Measurements from ENCODE around the gene HOXD8.
A peak's percentile ranks its signal among the peaks of the same experiment; 100 is the strongest.

The HOXD8 gene

GRCh38 chr2:176091329-176092258, 37.9 kb upstream of the HOXD8 start:
- no peak for DNase-seq

GRCh38 chr2:176092270-176093144, 37.0 kb upstream of the HOXD8 start, which contains the start of gene HOXD13:
HOXD13 (plus strand) TSS chr2:176092721; CDS start chr2:176092891, 170 bp downstream.
- no peak for DNase-seq

GRCh38 chr2:176093145-176093897, 36.2 kb upstream of the HOXD8 start:
- DNase-seq, result no peak

- no peak for DNase-seq
Observed at GRCh38 chr2:176093898-176094249, 35.6 kb upstream of the HOXD8 start.

GRCh38 chr2:176094349-176094748, 35.2 kb upstream of the HOXD8 start:
- no peak for DNase-seq

- DNase-seq, result no peak
Observed at GRCh38 chr2:176095421-176095820, 34.1 kb upstream of the HOXD8 start.

- DNase-seq, result no peak
Observed at GRCh38 chr2:176096243-176096985, 33.1 kb upstream of the HOXD8 start.

GRCh38 chr2:176096986-176097819, 32.3 kb upstream of the HOXD8 start:
- DNase-seq, result peak; percentile 37

- no peak for DNase-seq
Observed at GRCh38 chr2:176097820-176098365, 31.6 kb upstream of the HOXD8 start.

- DNase-seq, result no peak
Observed at GRCh38 chr2:176098366-176099158, 30.9 kb upstream of the HOXD8 start.

- no peak for DNase-seq
Observed at GRCh38 chr2:176099159-176099727, 30.3 kb upstream of the HOXD8 start.

- DNase-seq, result no peak
Observed at GRCh38 chr2:176099728-176100546, 29.6 kb upstream of the HOXD8 start, which contains the start of gene HOXD12. HOXD12 (plus strand) TSS chr2:176099795; CDS start chr2:176099802, 7 bp downstream.

GRCh38 chr2:176100547-176101140, 28.9 kb upstream of the HOXD8 start:
- DNase-seq, result no peak

GRCh38 chr2:176101216-176101830, 28.2 kb upstream of the HOXD8 start:
- DNase-seq, result no peak

- DNase-seq, result no peak
Observed at GRCh38 chr2:176101842-176102241, 27.7 kb upstream of the HOXD8 start.

GRCh38 chr2:176102309-176102866, 27.1 kb upstream of the HOXD8 start:
- DNase-seq, result no peak

GRCh38 chr2:176103194-176103593, 26.3 kb upstream of the HOXD8 start:
- DNase-seq, result no peak
